GM12864 (cell line): ENCODE results near the gene CYSTM1.

Source experiments
- DNase-seq: peaks from one replicate; pipeline ENCODE4 v3.0.0-alpha.2; 2011; ENCODE audit warnings: low read depth
- H3K4me3 ChIP-seq: 2 replicates; pipeline ENCODE4 v1.5.1; 2011; ENCODE audit warnings: mild to moderate bottlenecking, low read depth, low read length, control low read depth
- TF ChIP-seq, protein P1 (sequence below): IDR thresholded peaks from 2 replicates; pipeline ENCODE4 v1.5.1; 2011; ENCODE audit warnings: low read depth, mild to moderate bottlenecking, moderate library complexity, low read length, control low read depth, inconsistent platforms; ENCODE audit errors: missing control alignments

CYSTM1 gene

DNA sequence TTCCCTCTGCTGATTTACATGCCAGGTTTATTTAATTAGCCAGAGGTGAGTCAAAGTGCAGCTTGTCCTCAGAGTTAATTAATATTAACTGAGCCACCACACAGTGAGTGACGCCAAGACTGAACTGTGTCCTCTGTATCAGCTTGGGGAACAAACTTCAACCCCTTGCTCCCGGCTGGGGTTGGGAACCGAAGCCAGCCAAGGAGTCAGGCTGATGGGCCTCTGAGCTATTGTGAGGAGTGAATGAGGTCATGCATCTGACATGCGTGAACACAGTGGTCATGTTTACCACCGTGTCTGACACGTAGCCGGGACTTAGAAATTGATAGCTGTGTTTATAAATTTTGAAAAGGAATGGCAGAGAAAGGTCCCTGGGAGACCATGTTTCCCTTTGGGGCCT is 32.1 kb upstream of the CYSTM1 start:
- H3K4me3 ChIP-seq: no peak overlapping the region
- no peak for DNase-seq
- TF ChIP-seq, protein P1, sequence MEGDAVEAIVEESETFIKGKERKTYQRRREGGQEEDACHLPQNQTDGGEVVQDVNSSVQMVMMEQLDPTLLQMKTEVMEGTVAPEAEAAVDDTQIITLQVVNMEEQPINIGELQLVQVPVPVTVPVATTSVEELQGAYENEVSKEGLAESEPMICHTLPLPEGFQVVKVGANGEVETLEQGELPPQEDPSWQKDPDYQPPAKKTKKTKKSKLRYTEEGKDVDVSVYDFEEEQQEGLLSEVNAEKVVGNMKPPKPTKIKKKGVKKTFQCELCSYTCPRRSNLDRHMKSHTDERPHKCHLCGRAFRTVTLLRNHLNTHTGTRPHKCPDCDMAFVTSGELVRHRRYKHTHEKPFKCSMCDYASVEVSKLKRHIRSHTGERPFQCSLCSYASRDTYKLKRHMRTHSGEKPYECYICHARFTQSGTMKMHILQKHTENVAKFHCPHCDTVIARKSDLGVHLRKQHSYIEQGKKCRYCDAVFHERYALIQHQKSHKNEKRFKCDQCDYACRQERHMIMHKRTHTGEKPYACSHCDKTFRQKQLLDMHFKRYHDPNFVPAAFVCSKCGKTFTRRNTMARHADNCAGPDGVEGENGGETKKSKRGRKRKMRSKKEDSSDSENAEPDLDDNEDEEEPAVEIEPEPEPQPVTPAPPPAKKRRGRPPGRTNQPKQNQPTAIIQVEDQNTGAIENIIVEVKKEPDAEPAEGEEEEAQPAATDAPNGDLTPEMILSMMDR: no peak

DNA sequence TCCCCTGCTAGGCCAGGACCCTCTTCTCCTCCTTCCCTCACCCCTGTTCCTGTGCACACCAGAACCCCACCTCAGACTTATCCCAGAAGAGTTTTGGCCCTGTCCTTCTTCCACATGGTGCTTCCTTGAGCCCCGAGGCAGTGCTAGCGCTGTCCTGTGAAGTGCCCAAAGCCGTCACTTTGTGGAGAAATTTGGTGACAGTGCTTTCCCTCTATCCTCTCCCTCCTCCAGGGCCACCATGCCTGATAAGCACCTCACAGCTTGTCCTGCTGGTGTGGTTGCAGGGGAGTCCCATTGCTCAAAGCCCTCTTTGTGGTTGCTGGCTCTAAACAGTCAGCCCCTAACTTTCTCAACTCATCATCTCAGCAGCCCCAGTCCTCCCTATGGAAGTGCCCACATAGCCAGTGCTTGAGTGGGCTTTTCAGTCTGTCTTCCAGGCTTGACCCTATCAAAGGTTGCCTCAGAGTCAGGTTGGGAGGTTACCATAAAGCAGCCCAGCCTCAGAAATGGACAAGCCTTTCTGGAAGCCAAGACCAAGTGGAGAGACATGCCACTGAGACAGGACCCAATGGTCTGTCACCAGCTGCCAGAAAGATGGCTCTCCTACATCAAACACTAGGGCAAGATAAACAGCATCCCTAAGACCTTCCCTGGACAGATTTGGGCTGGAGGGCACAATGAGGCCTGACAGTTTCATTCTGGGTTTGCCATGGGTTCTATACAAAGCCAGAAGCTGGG is 31.3 kb upstream of the CYSTM1 start:
- H3K4me3 ChIP-seq: no peak overlapping the region
- DNase-seq: no peak
- TF ChIP-seq, protein P1: no peak

DNA sequence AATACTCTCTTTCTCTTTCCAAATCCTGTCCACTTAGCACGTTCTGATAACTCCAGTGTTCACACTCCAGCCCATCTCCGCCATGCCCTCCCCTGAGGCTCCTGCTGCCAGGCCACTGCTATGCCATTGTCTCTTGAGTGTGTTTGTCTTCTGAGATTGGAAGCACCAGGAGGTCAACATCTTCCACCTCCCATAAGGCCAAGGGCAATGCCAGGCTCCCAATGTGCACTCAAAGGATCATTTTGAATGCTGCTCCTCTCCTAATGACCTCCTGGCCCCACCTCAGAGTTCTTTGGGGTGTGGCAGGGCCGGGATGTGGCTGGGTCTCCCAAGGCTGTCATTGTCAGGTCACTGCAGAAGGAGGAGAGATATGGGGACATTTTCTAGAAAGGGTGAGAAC is 29.7 kb upstream of the CYSTM1 start:
- no peak overlapping the region for H3K4me3 ChIP-seq
- TF ChIP-seq, protein P1: no peak
- DNase-seq: no peak

DNA sequence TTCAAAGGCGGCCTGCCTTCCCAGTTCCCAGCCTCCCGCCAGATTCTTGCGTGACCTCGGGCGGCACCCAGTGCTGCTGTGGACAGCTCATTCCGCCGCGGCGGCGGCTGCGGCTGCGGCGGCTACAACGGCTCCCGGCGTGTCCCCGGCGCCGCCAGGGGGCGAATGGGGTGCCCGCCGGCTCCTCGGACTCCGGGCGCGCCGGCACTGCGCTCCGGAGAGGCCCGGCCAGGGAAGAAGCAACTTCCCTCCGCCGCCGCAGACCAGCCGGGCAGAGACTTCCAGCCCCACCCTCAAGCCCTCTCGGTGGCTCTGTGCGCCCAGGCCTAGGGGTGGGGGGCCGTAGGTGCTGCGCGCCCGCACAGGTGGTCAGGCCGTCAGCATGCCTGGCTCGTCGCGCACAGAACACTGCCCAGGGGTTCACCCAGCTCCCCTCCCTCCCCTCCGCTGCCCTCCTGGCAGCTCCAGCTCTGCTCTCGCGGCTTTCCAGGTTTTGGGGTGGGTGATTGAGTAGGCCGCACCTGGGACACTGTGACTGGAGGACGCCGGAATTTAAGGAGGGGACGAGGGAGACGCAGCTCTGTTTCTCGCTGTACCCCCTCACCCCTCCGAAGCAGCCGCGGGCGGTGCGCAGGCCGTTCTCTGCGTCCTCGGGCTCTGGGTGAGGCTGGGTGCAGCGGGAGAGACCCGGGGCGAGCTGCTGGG is 29.0 kb upstream of the CYSTM1 start:
- DNase-seq: no peak
- TF ChIP-seq, protein P1: peak; percentile 52
- H3K4me3 ChIP-seq: no peak overlapping the region; the same call in 1 of the 2 replicates

DNA sequence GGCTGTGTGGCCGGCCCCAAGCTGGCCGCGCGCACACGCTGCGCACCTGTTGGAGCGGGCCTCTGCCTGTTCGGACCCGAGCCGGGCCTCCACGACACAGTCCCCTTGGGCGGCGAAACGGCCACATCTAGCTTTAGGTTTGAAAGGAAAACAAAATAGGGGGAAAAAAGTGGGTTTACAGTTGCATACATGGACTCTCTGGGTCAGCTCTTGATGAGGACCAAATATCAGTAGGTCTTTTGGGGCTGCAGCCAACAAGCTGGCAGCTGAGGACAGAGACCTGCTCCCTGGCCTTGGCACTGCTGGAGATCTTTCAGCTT is 28.5 kb upstream of the CYSTM1 start:
- no peak overlapping the region for H3K4me3 ChIP-seq
- no peak for DNase-seq
- TF ChIP-seq, protein P1: no peak

DNA sequence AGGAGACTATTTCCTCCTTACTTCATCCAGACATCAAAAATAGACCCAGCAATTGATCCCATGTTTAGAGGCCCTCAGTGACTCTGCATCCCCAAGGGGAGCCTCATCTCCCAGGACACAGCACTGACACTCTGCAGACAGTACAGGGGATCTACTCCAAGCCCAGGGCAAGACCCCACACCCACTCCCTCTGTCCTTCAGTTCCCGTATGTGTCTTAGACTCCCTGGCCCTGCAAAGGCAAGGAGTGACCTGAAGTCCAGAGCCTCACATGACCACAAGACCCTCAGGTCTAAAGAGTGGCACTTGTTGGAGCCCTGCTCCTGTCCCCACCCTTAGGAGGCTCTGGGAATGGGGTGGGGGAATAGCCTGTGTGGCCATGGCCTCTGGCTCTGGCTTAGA is 27.5 kb upstream of the CYSTM1 start:
- TF ChIP-seq, protein P1: no peak

DNA sequence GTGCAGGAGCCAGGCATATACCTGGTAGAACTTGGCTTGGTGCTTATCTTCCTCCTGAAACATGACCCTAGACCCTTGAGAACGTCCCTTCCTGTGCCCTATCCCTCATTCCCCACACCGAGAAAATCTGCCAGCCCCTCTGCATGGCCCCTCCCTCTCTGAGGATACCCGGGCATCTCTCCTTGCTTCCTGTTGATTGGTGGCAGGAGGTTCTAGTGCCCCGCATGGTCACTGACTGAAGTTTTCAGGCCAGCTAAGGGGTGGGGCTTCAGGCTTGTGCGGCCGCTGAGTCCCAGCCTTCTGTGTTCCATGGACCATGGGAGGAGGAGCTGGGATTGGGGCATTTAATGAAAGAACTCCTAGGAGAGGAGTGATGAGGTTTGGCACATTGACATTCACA is 26.5 kb upstream of the CYSTM1 start:
- no peak for DNase-seq
- TF ChIP-seq, protein P1: no peak
- no peak overlapping the region for H3K4me3 ChIP-seq

More for the DNA sequence above, 27.5 kb upstream of the CYSTM1 start:
- no peak overlapping the region for H3K4me3 ChIP-seq
- DNase-seq: no peak
